ENCODE results near the gene IFT27.

DNA sequence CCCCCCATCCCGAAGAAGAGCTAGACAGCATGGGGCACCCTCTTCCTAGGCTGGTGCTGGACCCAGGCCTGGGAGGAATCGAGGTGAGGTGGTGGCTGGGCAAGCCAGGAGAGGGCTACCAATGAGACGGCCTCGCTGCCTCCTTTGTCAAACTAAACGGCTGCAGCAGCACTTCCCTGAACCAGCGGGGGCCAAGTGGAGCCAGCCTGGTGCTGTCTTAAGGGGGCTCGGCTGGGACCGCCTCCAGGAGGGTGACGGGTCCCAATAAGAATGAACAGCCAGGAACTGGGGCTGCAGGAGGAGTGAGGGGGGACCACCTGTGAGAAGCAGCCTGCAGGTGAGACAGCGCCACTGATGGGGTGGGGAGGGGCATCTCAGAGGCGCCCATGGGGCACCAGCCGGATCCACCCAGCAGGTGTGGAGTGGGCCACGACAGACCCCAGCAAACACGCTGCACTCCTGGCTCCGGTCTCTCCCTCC lies 17.1 kb downstream of the IFT27 start:
- TF ChIP-seq CTCF (IDR thresholded peaks at IDR 0.05): no peak
- TF ChIP-seq POLR2A (IDR thresholded peaks at IDR 0.05): no peak

Data from uterus (tissue), 2 donors.